ENCODE measurements around the gene ATP1B1.

- TF ChIP-seq, protein P1, sequence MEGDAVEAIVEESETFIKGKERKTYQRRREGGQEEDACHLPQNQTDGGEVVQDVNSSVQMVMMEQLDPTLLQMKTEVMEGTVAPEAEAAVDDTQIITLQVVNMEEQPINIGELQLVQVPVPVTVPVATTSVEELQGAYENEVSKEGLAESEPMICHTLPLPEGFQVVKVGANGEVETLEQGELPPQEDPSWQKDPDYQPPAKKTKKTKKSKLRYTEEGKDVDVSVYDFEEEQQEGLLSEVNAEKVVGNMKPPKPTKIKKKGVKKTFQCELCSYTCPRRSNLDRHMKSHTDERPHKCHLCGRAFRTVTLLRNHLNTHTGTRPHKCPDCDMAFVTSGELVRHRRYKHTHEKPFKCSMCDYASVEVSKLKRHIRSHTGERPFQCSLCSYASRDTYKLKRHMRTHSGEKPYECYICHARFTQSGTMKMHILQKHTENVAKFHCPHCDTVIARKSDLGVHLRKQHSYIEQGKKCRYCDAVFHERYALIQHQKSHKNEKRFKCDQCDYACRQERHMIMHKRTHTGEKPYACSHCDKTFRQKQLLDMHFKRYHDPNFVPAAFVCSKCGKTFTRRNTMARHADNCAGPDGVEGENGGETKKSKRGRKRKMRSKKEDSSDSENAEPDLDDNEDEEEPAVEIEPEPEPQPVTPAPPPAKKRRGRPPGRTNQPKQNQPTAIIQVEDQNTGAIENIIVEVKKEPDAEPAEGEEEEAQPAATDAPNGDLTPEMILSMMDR (IDR thresholded peaks at IDR 0.05; ENCODE audit: insufficient read depth, low read length, poor library complexity, severe bottlenecking) = no peak
- no peak for TF ChIP-seq EZH2phosphoT487 (conservative IDR thresholded peaks at IDR 0.05; ENCODE audit: low read length)
These were observed 47.1 kb upstream of the ATP1B1 start for GRCh38 chr1:169059421-169059820.

Measured in SU-DHL-6 (cell line).